Parathyroid adenoma (tissue), 2 donors: ENCODE data around the gene PROK2.

ENCODE experiments used
- H2AFZ ChIP-seq: fragments of 300-600 bp; sonication (generic); one replicate; pipeline ENCODE4 v1.7.0; 2017; ENCODE audit warnings: antibody characterized with exemption, mild to moderate bottlenecking
- H3K27ac ChIP-seq: fragments of 300-600 bp; sonication (generic); one replicate; pipeline ENCODE4 v1.7.0; 2017
- H3K27me3 ChIP-seq: fragments of 300-600 bp; sonication (generic); one replicate; pipeline ENCODE4 v1.7.0; 2017; ENCODE audit warnings: low read length; ENCODE audit not compliant: control insufficient read depth, insufficient read depth
- H3K36me3 ChIP-seq: fragments of 300-600 bp; sonication (generic); one replicate; pipeline ENCODE4 v1.7.0; 2017; ENCODE audit warnings: low read length; ENCODE audit not compliant: control insufficient read depth, insufficient read depth
- H3K4me1 ChIP-seq: fragments of 300-600 bp; sonication (generic); one replicate; pipeline ENCODE4 v1.7.0; 2017; ENCODE audit warnings: control low read depth
- H3K4me2 ChIP-seq: fragments of 300-600 bp; sonication (generic); one replicate; pipeline ENCODE4 v1.7.0; 2017; ENCODE audit warnings: low read length
- H3K4me3 ChIP-seq: fragments of 300-600 bp; sonication (generic); one replicate; pipeline ENCODE4 v1.7.0; 2017; ENCODE audit warnings: low read depth, low read length
- H3K79me2 ChIP-seq: fragments of 300-600 bp; sonication (generic); one replicate; pipeline ENCODE4 v1.7.0; 2017; ENCODE audit warnings: control low read depth
- H3K9ac ChIP-seq: fragments of 300-600 bp; sonication (generic); one replicate; pipeline ENCODE4 v1.7.0; 2017; ENCODE audit warnings: mild to moderate bottlenecking
- H3K9me3 ChIP-seq: fragments of 300-600 bp; sonication (generic); one replicate; pipeline ENCODE4 v1.7.0; 2017; ENCODE audit warnings: low read length; ENCODE audit not compliant: control insufficient read depth
- CTCF ChIP-seq: fragments of 300-600 bp; sonication (generic); IDR thresholded peaks from one replicate; pipeline ENCODE4 v1.7.0; 2017; ENCODE audit warnings: antibody characterized with exemption, mild to moderate bottlenecking
- donor health status: primary hyperparathyroidism.

The PROK2 gene

DNA sequence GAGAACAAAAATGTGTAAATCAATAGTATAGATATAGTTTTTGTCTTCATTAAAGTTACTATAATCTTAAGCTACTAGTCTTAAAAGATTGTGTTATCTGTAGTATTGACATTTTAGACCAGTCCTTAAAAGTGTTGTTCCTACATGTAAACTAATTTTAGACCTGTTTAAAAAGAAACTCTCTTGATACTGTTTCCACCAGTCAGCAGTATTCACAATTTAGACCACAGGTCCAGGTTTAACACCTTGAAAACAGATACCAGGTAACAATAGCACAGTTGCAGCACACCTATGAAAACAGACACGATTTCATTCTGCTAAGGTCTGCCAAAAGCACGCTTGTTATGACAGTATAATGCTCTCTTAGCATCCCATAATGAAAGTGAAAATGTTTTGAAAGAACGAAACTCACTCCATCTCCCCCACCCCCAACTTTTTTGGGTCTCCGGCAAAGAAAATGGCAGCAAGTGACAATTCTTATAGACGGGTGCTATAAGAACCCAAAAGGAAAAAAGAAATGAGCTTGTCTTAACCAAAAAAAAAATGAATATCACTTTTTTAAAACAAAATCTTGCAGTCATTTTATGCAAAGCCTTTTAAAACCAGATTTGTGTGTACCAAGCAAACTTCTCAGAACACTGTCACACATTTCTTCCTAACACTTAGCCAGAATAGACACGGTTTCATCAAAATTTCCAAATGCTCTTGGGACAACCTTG is 61.3 kb downstream of the PROK2 start:
- Histone ChIP-seq H3K79me2 (peaks cover 44% of the 10 kb centered on the region), H2AFZ (no peak overlapping the region), H3K9me3 (no peaks in the 10 kb centered on the region), H3K9ac (no peak overlapping the region), H3K4me3 (peak overlapping the region; percentile 59), H3K4me1 (peaks cover 17% of the 10 kb centered on the region), H3K27ac (no peak overlapping the region), H3K27me3 (no peaks in the 10 kb centered on the region), H3K36me3 (no peaks in the 10 kb centered on the region), H3K4me2 (peak overlapping the region; percentile 88)
- TF ChIP-seq CTCF: no peak

DNA sequence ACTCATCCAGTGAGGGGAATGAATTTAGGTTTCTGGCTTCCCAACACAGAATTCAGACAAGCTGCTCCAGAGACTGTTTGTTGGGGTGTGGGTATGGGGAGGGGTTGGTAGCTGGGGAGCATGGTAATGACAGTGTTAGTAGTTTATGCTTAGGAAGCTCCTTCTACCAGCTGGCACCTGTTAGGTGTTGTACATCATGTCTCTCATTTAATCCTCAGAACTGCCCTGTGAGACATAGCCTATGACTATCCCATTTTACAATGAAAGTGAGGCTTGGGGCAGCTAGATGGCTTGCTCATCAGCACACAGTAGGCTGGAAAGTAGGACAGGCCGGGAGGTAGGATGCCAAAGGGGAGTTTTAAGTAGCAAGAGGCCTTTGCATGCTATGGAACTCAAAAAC is 62.3 kb downstream of the PROK2 start:
- Histone ChIP-seq H3K36me3 (no peaks in the 10 kb centered on the region), H3K27me3 (no peaks in the 10 kb centered on the region), H3K4me2 (no peak overlapping the region), H3K4me1 (peaks cover 17% of the 10 kb centered on the region), H3K9me3 (no peaks in the 10 kb centered on the region), H3K27ac (no peak overlapping the region), H3K79me2 (peaks cover 44% of the 10 kb centered on the region), H2AFZ (no peak overlapping the region), H3K9ac (no peak overlapping the region), H3K4me3 (no peak overlapping the region)
- no peak for TF ChIP-seq CTCF
